ENCODE data around the gene COMMD8. TPM values are rescaled to one million over a fixed set of nuclear protein-coding genes. Genes with fewer than 3 reads are reported as not detected.

COMMD8 gene
- total RNA-seq, 4 donors from 2014 or later, result 11.6 to 25.2 (median 17.2) TPM

- no peak overlapping the region for H3K4me3 ChIP-seq
- H3K9me3 ChIP-seq, result no peaks in the 10 kb centered on the region
- H3K36me3 ChIP-seq, result no peaks in the 10 kb centered on the region
- no peak overlapping the region for H3K27ac ChIP-seq
- ATAC-seq, result no peak
- TF ChIP-seq POLR2A (IDR thresholded peaks at IDR 0.05), result no peak
- TF ChIP-seq EP300 (IDR thresholded peaks at IDR 0.05), result no peak
- TF ChIP-seq POLR2AphosphoS5 (IDR thresholded peaks at IDR 0.05), result no peak
- TF ChIP-seq CTCF (IDR thresholded peaks at IDR 0.05), result no peak
- 43 to 54% methylated on average over 3 of the region's 3 CpGs for WGBS, 2 donors (ENCODE audit: low coverage in 1 of 2)
- H3K27me3 ChIP-seq, result no peaks in the 10 kb centered on the region
- peaks cover 0 to 24% (median 3%) of the 10 kb centered on the region in 3 donors for H3K4me1 ChIP-seq
These were observed 37.3 kb upstream of the COMMD8 start for GRCh38 chr4:47500776-47501175.

DNA sequence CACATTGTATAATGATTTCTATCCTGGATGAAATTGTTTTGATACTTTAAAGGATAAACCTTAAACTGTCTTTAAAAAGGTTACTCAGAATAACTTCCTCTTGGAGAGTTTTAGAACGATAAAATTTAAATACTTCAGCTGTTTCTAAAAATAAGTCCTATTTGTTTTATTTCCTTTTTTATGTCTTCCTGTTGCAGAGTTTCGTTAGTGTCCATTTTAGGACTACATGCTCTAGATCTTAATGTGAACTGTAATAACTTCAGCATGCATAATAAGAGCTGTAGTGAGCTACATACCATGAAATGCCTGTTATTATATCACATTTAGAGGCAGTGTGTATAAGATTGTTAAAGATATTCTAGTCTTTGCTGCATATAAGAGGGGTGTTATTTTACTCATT, 36.2 kb upstream of the COMMD8 start:
- H3K9me3 ChIP-seq, result no peaks in the 10 kb centered on the region
- 21 to 27% methylated on average over 2 of the region's 2 CpGs for WGBS, 2 donors (ENCODE audit: low coverage in 1 of 2)
- peaks cover 0 to 24% (median 3%) of the 10 kb centered on the region in 3 donors for H3K4me1 ChIP-seq
- no peaks in the 10 kb centered on the region for H3K36me3 ChIP-seq
- peak overlapping the region in 1 of 4 donors; percentile 6 for H3K27ac ChIP-seq
- no peak overlapping the region for H3K4me3 ChIP-seq
- TF ChIP-seq CTCF (IDR thresholded peaks at IDR 0.05), result no peak
- no peak for TF ChIP-seq POLR2AphosphoS5 (IDR thresholded peaks at IDR 0.05)
- TF ChIP-seq POLR2A (IDR thresholded peaks at IDR 0.05), result no peak
- no peak for TF ChIP-seq EP300 (IDR thresholded peaks at IDR 0.05)
- no peaks in the 10 kb centered on the region for H3K27me3 ChIP-seq
- ATAC-seq, result no peak

- Histone ChIP-seq H3K36me3 (no peaks in the 10 kb centered on the region), H3K9me3 (no peaks in the 10 kb centered on the region), H3K4me3 (no peak overlapping the region), H3K27me3 (no peaks in the 10 kb centered on the region), H3K4me1 (peaks cover 0 to 27% (median 3%) of the 10 kb centered on the region in 3 donors), H3K27ac (peak overlapping the region in 2 of 4 donors; percentile 2 to 6)
- ATAC-seq, result no peak
- 64 to 66% methylated on average over 5 to 6 of the region's 6 CpGs for WGBS, 2 donors (ENCODE audit: low coverage in 1 of 2)
- TF ChIP-seq EP300 (IDR thresholded peaks at IDR 0.05) (no peak), CTCF (IDR thresholded peaks at IDR 0.05) (no peak), POLR2A (IDR thresholded peaks at IDR 0.05) (no peak), POLR2AphosphoS5 (IDR thresholded peaks at IDR 0.05) (no peak)
These were observed 35.4 kb upstream of the COMMD8 start for GRCh38 chr4:47498899-47499298.

DNA sequence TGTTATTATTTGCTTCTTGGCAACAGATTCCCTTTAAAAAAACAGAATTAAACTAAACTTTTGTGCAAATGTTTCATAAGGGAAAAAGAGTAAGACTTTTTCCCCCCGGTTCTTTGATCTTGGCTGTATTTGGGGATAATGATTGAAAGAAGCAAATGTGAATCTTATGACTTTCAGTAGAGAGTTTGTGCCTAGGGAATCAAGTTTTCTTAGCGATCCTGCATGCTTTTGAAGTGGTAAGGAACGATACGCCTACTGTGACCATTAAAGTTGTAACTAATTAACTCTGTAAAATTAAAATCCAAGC, 30.6 kb upstream of the COMMD8 start:
- no peak for TF ChIP-seq POLR2AphosphoS5 (IDR thresholded peaks at IDR 0.05)
- no peak for TF ChIP-seq POLR2A (IDR thresholded peaks at IDR 0.05)
- no peak for TF ChIP-seq EP300 (IDR thresholded peaks at IDR 0.05)
- TF ChIP-seq CTCF (IDR thresholded peaks at IDR 0.05), result no peak
- H3K4me3 ChIP-seq, result no peak overlapping the region
- no peaks in the 10 kb centered on the region for H3K36me3 ChIP-seq
- no peak for ATAC-seq
- WGBS, 2 donors (ENCODE audit: low coverage in 1 of 2), result 60 to 64% methylated on average over 4 of the region's 4 CpGs
- peaks cover 0 to 47% (median 4%) of the 10 kb centered on the region in 3 donors for H3K4me1 ChIP-seq
- no peak overlapping the region for H3K27ac ChIP-seq
- no peaks in the 10 kb centered on the region for H3K9me3 ChIP-seq
- no peaks in the 10 kb centered on the region for H3K27me3 ChIP-seq

DNA sequence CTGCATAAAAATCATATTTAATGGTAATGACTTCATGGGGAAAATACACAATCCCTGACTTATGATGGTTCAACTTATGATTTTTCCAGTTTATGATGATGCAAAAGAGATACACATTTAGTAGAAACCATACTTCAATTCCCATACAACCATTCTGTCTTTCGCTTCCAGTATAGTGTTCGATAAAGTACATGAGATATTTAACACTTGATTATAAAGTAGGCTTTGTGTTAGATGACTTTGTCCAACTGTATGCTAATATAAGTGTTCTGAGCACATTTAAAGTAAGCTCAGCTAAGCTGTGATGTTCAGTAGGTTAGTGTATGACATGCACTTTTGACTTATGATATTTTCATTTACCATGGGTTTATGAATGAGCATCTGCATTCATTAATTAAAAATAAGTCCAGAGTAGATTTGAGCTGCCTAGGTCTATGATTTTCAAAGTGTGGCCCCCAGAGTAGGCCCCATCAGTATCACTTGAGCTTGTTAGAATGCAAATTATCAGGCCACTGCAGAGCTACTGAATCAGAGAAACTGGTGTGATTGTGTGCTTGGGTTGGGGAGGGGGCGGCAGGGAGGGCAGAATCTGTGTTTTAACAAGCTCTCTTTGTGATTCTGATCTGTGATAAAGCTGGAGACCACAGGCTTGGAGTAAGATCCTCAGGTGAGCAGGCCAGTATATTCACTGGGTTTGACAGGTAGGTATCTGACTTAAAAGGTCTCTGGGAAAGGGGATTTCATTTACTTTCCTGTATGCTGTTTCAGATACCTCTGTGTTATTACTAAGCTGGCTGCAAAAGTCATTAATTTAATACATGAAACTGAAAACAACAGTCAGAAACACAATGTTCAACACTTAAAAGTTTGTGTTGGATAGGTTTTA, 30.0 kb upstream of the COMMD8 start:
- H3K9me3 ChIP-seq, result no peaks in the 10 kb centered on the region
- no peaks in the 10 kb centered on the region for H3K27me3 ChIP-seq
- no peak overlapping the region for H3K4me3 ChIP-seq
- TF ChIP-seq POLR2AphosphoS5 (IDR thresholded peaks at IDR 0.05) (no peak), POLR2A (IDR thresholded peaks at IDR 0.05) (no peak), EP300 (IDR thresholded peaks at IDR 0.05) (no peak), CTCF (IDR thresholded peaks at IDR 0.05) (no peak)
- no peaks in the 10 kb centered on the region for H3K36me3 ChIP-seq
- no peak overlapping the region for H3K27ac ChIP-seq
- ATAC-seq, result no peak
- H3K4me1 ChIP-seq, result peaks cover 0 to 43% (median 4%) of the 10 kb centered on the region in 3 donors
- WGBS, 2 donors (ENCODE audit: low coverage in 1 of 2), result 82 to 87% methylated on average over 2 to 3 of the region's 3 CpGs
